PC-3 (cell line): ENCODE data around the gene NEK11. TPM values are rescaled to one million over a fixed set of nuclear protein-coding genes. Genes with fewer than 3 reads are reported as not detected.

Experiments used
- ATAC-seq: fragments of 200-7000 bp; cut with Tn5 transposase; 2 replicates; pipeline ENCODE4 v1.9.1; 2020; ENCODE audit warnings: mild to moderate bottlenecking, moderate library complexity
- BruUV-seq: library from RNA; stranded (reverse); fragments of 400-500 nt; replicated peaks from 2 replicates; lab custom pipeline; 2021; lab: Mats Ljungman, UMichigan
- CTCF ChIA-PET: fragments of 300-600 bp; sonication (Branson Sonifier 250); formaldehyde crosslinking; loops from one replicate; lab custom pipeline; 2022; ENCODE audit warnings: antibody characterized with exemption; lab: Charles Lee
- POLR2A ChIA-PET: fragments of 300-600 bp; sonication (Branson Sonifier 250); formaldehyde crosslinking; loops from one replicate; lab custom pipeline; 2022; ENCODE audit warnings: antibody characterized with exemption; ENCODE audit not compliant: unreplicated experiment; lab: Charles Lee
- DNase-seq: peaks from one replicate; pipeline ENCODE4 v3.0.0-alpha.2; 2015
- H2AFZ ChIP-seq: fragments of 300-600 bp; sonication (generic); 2 replicates; pipeline ENCODE4 v1.6.0; 2016; ENCODE audit warnings: antibody characterized with exemption, low read length
- H3F3A ChIP-seq: fragments of 300-600 bp; sonication (generic); one replicate; pipeline ENCODE4 v1.6.0; 2017; ENCODE audit warnings: antibody characterized with exemption, low read length, control low read depth, mild to moderate bottlenecking; ENCODE audit not compliant: unreplicated experiment
- H3K27ac ChIP-seq: fragments of 300-600 bp; sonication (generic); 2 replicates; pipeline ENCODE4 v1.5.1; 2016; ENCODE audit warnings: mild to moderate bottlenecking, low read length
- H3K27me3 ChIP-seq: fragments of 300-600 bp; sonication (generic); 2 replicates; pipeline ENCODE4 v1.6.1; 2016; ENCODE audit warnings: low read length, mixed read lengths
- H3K36me3 ChIP-seq: fragments of 300-600 bp; sonication (generic); 2 replicates; pipeline ENCODE4 v1.6.1; 2016; ENCODE audit warnings: low read depth, mixed run types, low read length, mixed read lengths
- H3K4me1 ChIP-seq: fragments of 300-600 bp; sonication (generic); 2 replicates; pipeline ENCODE4 v1.5.1; 2016; ENCODE audit warnings: low read length; ENCODE audit not compliant: insufficient read depth
- H3K4me2 ChIP-seq: fragments of 300-600 bp; sonication (generic); 2 replicates; pipeline ENCODE4 v1.6.0; 2016; ENCODE audit warnings: low read length
- H3K4me3 ChIP-seq: fragments of 300-600 bp; sonication (generic); 2 replicates; pipeline ENCODE4 v1.5.1; 2016; ENCODE audit warnings: mild to moderate bottlenecking, low read length, mixed read lengths
- H3K79me2 ChIP-seq: fragments of 300-600 bp; sonication (generic); 2 replicates; pipeline ENCODE4 v1.6.1; 2017; ENCODE audit warnings: low read length, mixed read lengths
- H3K9ac ChIP-seq: fragments of 300-600 bp; sonication (generic); 2 replicates; pipeline ENCODE4 v1.6.0; 2016; ENCODE audit warnings: mild to moderate bottlenecking, low read length
- H3K9me2 ChIP-seq: fragments of 300-600 bp; sonication (generic); replicated peaks from 2 replicates; pipeline ENCODE4 v1.6.1; 2016; ENCODE audit warnings: mixed run types, low read length, mixed read lengths
- H3K9me3 ChIP-seq: fragments of 300-600 bp; sonication (generic); 2 replicates; pipeline ENCODE4 v1.6.1; 2016; ENCODE audit warnings: low read length, mixed read lengths
- H4K20me1 ChIP-seq: fragments of 300-600 bp; sonication (generic); 2 replicates; pipeline ENCODE4 v1.6.1; 2016; ENCODE audit warnings: low read length, mixed read lengths
- CTCF ChIP-seq: fragments of 300-600 bp; sonication (generic); conservative IDR thresholded peaks from 2 replicates; pipeline ENCODE4 v1.5.1; 2017; ENCODE audit warnings: antibody characterized with exemption, low read depth, mild to moderate bottlenecking, low read length
- EZH2 ChIP-seq: fragments of 300-600 bp; sonication (generic); IDR thresholded peaks from one replicate; pipeline ENCODE4 v1.6.1; 2017; ENCODE audit warnings: antibody characterized with exemption, mild to moderate bottlenecking, low read length; ENCODE audit not compliant: unreplicated experiment
- EZH2phosphoT487 ChIP-seq: fragments of 300-600 bp; sonication (generic); IDR thresholded peaks from 2 replicates; pipeline ENCODE4 v1.6.1; 2018; ENCODE audit warnings: mild to moderate bottlenecking, antibody characterized with exemption, low read length, borderline replicate concordance
- intact Hi-C: fragments of 100-400 bp; cut with micrococcal nuclease; formaldehyde crosslinking; loops from 2 replicates; pipeline ENCODE4 v1.9.0; 2023
- total RNA-seq: library from RNA; depleted of rRNA; stranded (reverse); fragments of >200 nt; gene quantifications from 2 replicates; pipeline ENCODE4 v1.2.3, GENCODE V29; 2014

NEK11 gene
- total RNA-seq, 1 experiment from 2014 or later: 3.1 TPM

- intact Hi-C loops: no loop called here
- no peaks in the 10 kb centered on the region for H4K20me1 ChIP-seq
- H3K9me3 ChIP-seq: no peaks in the 10 kb centered on the region
- DNase-seq (no peak), ATAC-seq (no peak)
- H3K4me2 ChIP-seq: no peak overlapping the region
- no TSS peak for BruUV-seq
- no peaks in the 10 kb centered on the region for H3K27me3 ChIP-seq
- no peak for TF ChIP-seq EZH2phosphoT487
- no peak for TF ChIP-seq CTCF
- no peaks in the 10 kb centered on the region for H3K4me1 ChIP-seq
- no peaks in the 10 kb centered on the region for H3K9me2 ChIP-seq
- no peaks in the 10 kb centered on the region for H3K79me2 ChIP-seq
- no peaks in the 10 kb centered on the region for H3F3A ChIP-seq
- no peak overlapping the region for H2AFZ ChIP-seq
- H3K4me3 ChIP-seq: no peak overlapping the region
- H3K9ac ChIP-seq: no peak overlapping the region
- H3K27ac ChIP-seq: no peak overlapping the region
- POLR2A ChIA-PET: interaction anchor here (0.5 kb wide), 1 partner anchor 123 kb away, joined by 3 read pairs; no protein-coding TSS in a partner anchor
- CTCF ChIA-PET: no interaction called here
- H3K36me3 ChIP-seq: 0 out of 2 replicates have a peak, but pooled peaks cover 5% of the 10 kb centered on the region
These were observed 22.1 kb upstream of the NEK11 start for GRCh38 chr3:131004603-131005002.

GRCh38 chr3:131007256-131007655 is 19.4 kb upstream of the NEK11 start:
- no peaks in the 10 kb centered on the region for H3K9me2 ChIP-seq
- no peaks in the 10 kb centered on the region for H3K4me1 ChIP-seq
- H3F3A ChIP-seq: no peaks in the 10 kb centered on the region
- DNase-seq (no peak), ATAC-seq (no peak)
- no peak overlapping the region for H3K9ac ChIP-seq
- ChIA-PET POLR2A (interaction anchor here (0.6 kb wide), 1 partner anchor 113 kb away, joined by 3 read pairs; the partner anchor contains the start of gene ATP2C1), CTCF (no interaction called here)
- H3K27ac ChIP-seq: no peak overlapping the region
- H4K20me1 ChIP-seq: no peaks in the 10 kb centered on the region
- H3K36me3 ChIP-seq: no peaks in the 10 kb centered on the region
- no peaks in the 10 kb centered on the region for H3K9me3 ChIP-seq
- no TSS peak for BruUV-seq
- no peak overlapping the region for H3K4me3 ChIP-seq
- H3K27me3 ChIP-seq: no peaks in the 10 kb centered on the region
- no peaks in the 10 kb centered on the region for H3K79me2 ChIP-seq
- intact Hi-C loops: no loop called here
- no peak overlapping the region for H3K4me2 ChIP-seq
- no peak overlapping the region for H2AFZ ChIP-seq
- TF ChIP-seq CTCF (no peak), EZH2 (no peak), EZH2phosphoT487 (no peak)

- CTCF ChIA-PET: no interaction called here
- POLR2A ChIA-PET: interaction anchor here (0.7 kb wide), 1 partner anchor 114 kb away, joined by 6 read pairs; the partner anchor contains the start of gene ATP2C1
- TF ChIP-seq EZH2phosphoT487 (no peak), CTCF (no peak), EZH2 (no peak)
- ATAC-seq (no peak), DNase-seq (no peak)
- H2AFZ ChIP-seq: no peak overlapping the region
- H3K4me3 ChIP-seq: no peak overlapping the region
- H3K27ac ChIP-seq: no peak overlapping the region
- H3K4me1 ChIP-seq: no peaks in the 10 kb centered on the region
- H3K9me2 ChIP-seq: no peaks in the 10 kb centered on the region
- intact Hi-C loops: no loop called here
- no peaks in the 10 kb centered on the region for H3K9me3 ChIP-seq
- no peak overlapping the region for H3K9ac ChIP-seq
- no peaks in the 10 kb centered on the region for H3F3A ChIP-seq
- H3K79me2 ChIP-seq: no peaks in the 10 kb centered on the region
- no peak overlapping the region for H3K4me2 ChIP-seq
- H3K27me3 ChIP-seq: no peaks in the 10 kb centered on the region
- BruUV-seq: no TSS peak
- H4K20me1 ChIP-seq: no peaks in the 10 kb centered on the region
- H3K36me3 ChIP-seq: no peaks in the 10 kb centered on the region; the same call in 1 of the 2 replicates
These were observed 18.9 kb upstream of the NEK11 start for GRCh38 chr3:131007782-131008181.
